Endothelial cell of umbilical vein (primary cell): ENCODE results near the gene KL. TPM values are rescaled to one million over a fixed set of nuclear protein-coding genes. Genes with fewer than 3 reads are reported as not detected.

Source experiments
- BruUV-seq: library from RNA; stranded (reverse); fragments of 400-500 nt; replicated peaks from 2 replicates; lab custom pipeline; 2021; lab: Mats Ljungman, UMichigan
- CTCF ChIA-PET: fragments of 300-600, 350-600 bp; sonication (Branson Sonifier 250); formaldehyde crosslinking; loops from one replicate; lab custom pipeline; 2021; ENCODE audit warnings: antibody characterized with exemption, inconsistent platforms; lab: Charles Lee
- POLR2A ChIA-PET: fragments of 300-600, 350-600 bp; sonication (Branson Sonifier 250); formaldehyde crosslinking; loops from one replicate; lab custom pipeline; 2021; ENCODE audit warnings: antibody characterized with exemption, inconsistent platforms; lab: Charles Lee
- DNase-seq: peaks from one replicate; pipeline ENCODE4 v3.0.0-alpha.2; 2011; ENCODE audit warnings: low read depth, low spot score
- FAIRE-seq: peaks from 2 replicates; lab custom pipeline; 2011; peaks lifted over from hg19 to GRCh38; lab: Jason Lieb, UNC
- H2AFZ ChIP-seq: 2 replicates; pipeline ENCODE4 v1.6.0; 2012; ENCODE audit warnings: low read depth, low read length, control low read depth, inconsistent platforms
- H3K27ac ChIP-seq: 2 replicates; pipeline ENCODE4 v1.5.1; 2011; ENCODE audit warnings: low read depth, mild to moderate bottlenecking, control low read depth, low read length, moderate library complexity; ENCODE audit not compliant: insufficient read depth
- H3K27me3 ChIP-seq, 2 experiments: 2 replicates each; pipeline versions ENCODE4 v1.6.0 to v1.6.1; 2011; ENCODE audit warnings: low read length in 2 of 2, mixed read lengths in 1 of 2; ENCODE audit not compliant: control insufficient read depth in 2 of 2, insufficient read depth in 2 of 2
- H3K36me3 ChIP-seq, 2 experiments: 2 replicates in 1 of 2; 3 replicates in 1 of 2; pipeline ENCODE4 v1.5.1; 2011; ENCODE audit warnings: low read length in 2 of 2, mild to moderate bottlenecking in 1 of 2, moderate library complexity in 1 of 2; ENCODE audit not compliant: control insufficient read depth in 2 of 2, insufficient read depth in 2 of 2; ENCODE audit errors: extremely low read depth in 1 of 2
- H3K4me1 ChIP-seq: 3 replicates; pipeline ENCODE4 v1.5.1; 2011; ENCODE audit warnings: mild to moderate bottlenecking, low read length; ENCODE audit not compliant: control insufficient read depth, insufficient read depth; ENCODE audit errors: extremely low read depth
- H3K4me2 ChIP-seq: 2 replicates; pipeline ENCODE4 v1.6.1; 2011; ENCODE audit warnings: low read length, control low read depth, mixed read lengths; ENCODE audit not compliant: insufficient read depth
- H3K4me3 ChIP-seq, 3 experiments: fragments of 200-600 bp in 1 of 3; sonication (generic), shearing (Covaris generic) in 1 of 3; replicated peaks in 1 of 3; 2 replicates each; pipeline ENCODE4 v1.5.1; 2011 to 2016; ENCODE audit warnings: control low read depth in 3 of 3, low read length in 3 of 3, mild to moderate bottlenecking in 2 of 3, inconsistent platforms in 1 of 3, low read depth in 1 of 3, moderate library complexity in 1 of 3; ENCODE audit not compliant: insufficient read depth in 1 of 3
- H3K79me2 ChIP-seq: 2 replicates; pipeline ENCODE4 v1.6.0; 2012; ENCODE audit warnings: low read length, inconsistent platforms; ENCODE audit not compliant: control insufficient read depth, insufficient read depth
- H3K9ac ChIP-seq: replicated peaks from 2 replicates; pipeline ENCODE3; 2011; ENCODE audit warnings: low read length, control low read depth; ENCODE audit not compliant: insufficient read depth; ENCODE audit errors: extremely low read depth
- H3K9me1 ChIP-seq: replicated peaks from 3 replicates; pipeline ENCODE4 v1.6.0; 2011; ENCODE audit warnings: mild to moderate bottlenecking, low read length; ENCODE audit not compliant: control insufficient read depth, insufficient read depth; ENCODE audit errors: extremely low read depth
- H3K9me3 ChIP-seq: replicated peaks from 2 replicates; pipeline ENCODE4 v1.5.1; 2012; ENCODE audit warnings: low read length, inconsistent platforms; ENCODE audit not compliant: control insufficient read depth, insufficient read depth
- H4K20me1 ChIP-seq: replicated peaks from 2 replicates; pipeline ENCODE3; 2011; ENCODE audit warnings: mild to moderate bottlenecking, low read length; ENCODE audit not compliant: control insufficient read depth, insufficient read depth; ENCODE audit errors: extremely low read depth
- EZH2 ChIP-seq: IDR thresholded peaks from 2 replicates; pipeline ENCODE4 v1.6.1; 2012; ENCODE audit warnings: borderline replicate concordance, low read depth, mild to moderate bottlenecking, moderate library complexity, low read length, inconsistent platforms; ENCODE audit not compliant: severe bottlenecking
- FOS ChIP-seq: IDR thresholded peaks from 2 replicates; pipeline ENCODE4 v1.6.1; 2011; ENCODE audit warnings: mild to moderate bottlenecking, low read length, moderate library complexity, borderline replicate concordance; ENCODE audit not compliant: insufficient read depth
- GATA2 ChIP-seq: IDR thresholded peaks from 2 replicates; pipeline ENCODE4 v1.7.0; 2011; ENCODE audit warnings: low read depth, mild to moderate bottlenecking, moderate library complexity, mixed read lengths, low read length; ENCODE audit not compliant: insufficient read length, insufficient read depth
- JUN ChIP-seq: IDR thresholded peaks from 2 replicates; pipeline ENCODE4 v1.6.1; 2011; ENCODE audit warnings: borderline replicate concordance, low read depth; ENCODE audit not compliant: insufficient read length, insufficient read depth
- MYC ChIP-seq: IDR thresholded peaks from one replicate; pipeline ENCODE4 v1.6.1; 2011; ENCODE audit warnings: mild to moderate bottlenecking, low read depth, low read length
- POLR2A ChIP-seq: IDR thresholded peaks from 2 replicates; pipeline ENCODE4 v1.6.1; 2012; ENCODE audit warnings: low read depth, mild to moderate bottlenecking, control low read depth, low read length
- POLR2AphosphoS5 ChIP-seq: IDR thresholded peaks from 2 replicates; pipeline ENCODE4 v1.6.1; 2012; ENCODE audit warnings: low read depth, mild to moderate bottlenecking, control low read depth, low read length, moderate library complexity; ENCODE audit not compliant: insufficient read depth
- dilution Hi-C: fragments of 300-500 bp; cut with MboI; formaldehyde crosslinking; loops from one replicate; pipeline ENCODE4 v1.15.0; 2019; ENCODE audit warnings: low sequenced_read_pairs; ENCODE audit not compliant: extremely low pct_ligation_motif_present
- intact Hi-C: fragments of 100-400 bp; cut with micrococcal nuclease; formaldehyde crosslinking; loops from one replicate; pipeline ENCODE4 v1.10.0; 2022
- polyA plus RNA-seq, 4 experiments: library from polyadenylated mRNA; depleted of rRNA in 3 of 4; stranded (reverse) in 3 of 4; unstranded in 1 of 4; fragments of >200 nt; gene quantifications; 2 replicates each; pipeline versions ENCODE4 v1.2.1 to v1.2.3, GENCODE V29; 2011 to 2012; ENCODE audit warnings: missing spikeins in 1 of 4
- total RNA-seq: library from RNA; stranded (reverse); gene quantifications from 2 replicates; pipeline ENCODE4 v1.2.3, GENCODE V29; 2021
- TF ChIP-seq, protein P1 (sequence below), 2 donors: IDR thresholded peaks; 1 replicate in 1 of 2; 2 replicates in 1 of 2; pipeline ENCODE4 v1.5.1; 2011; ENCODE audit warnings: low read length in 2 of 2, mild to moderate bottlenecking in 2 of 2, moderate library complexity in 2 of 2, control low read depth in 1 of 2, inconsistent platforms in 1 of 2, low read depth in 1 of 2; ENCODE audit not compliant: insufficient read depth in 1 of 2; ENCODE audit errors: extremely low read depth in 1 of 2
- TF ChIP-seq, protein P2 (sequence below): IDR thresholded peaks from 2 replicates; pipeline ENCODE4 v1.6.1; 2011; ENCODE audit not compliant: insufficient read depth, insufficient read length

The KL gene
- total and polyA plus RNA-seq, 2 donors (not counting 3 experiments of a cell fraction or from before 2014, with no cell fraction given): 0.01 to 0.07 TPM

DNA sequence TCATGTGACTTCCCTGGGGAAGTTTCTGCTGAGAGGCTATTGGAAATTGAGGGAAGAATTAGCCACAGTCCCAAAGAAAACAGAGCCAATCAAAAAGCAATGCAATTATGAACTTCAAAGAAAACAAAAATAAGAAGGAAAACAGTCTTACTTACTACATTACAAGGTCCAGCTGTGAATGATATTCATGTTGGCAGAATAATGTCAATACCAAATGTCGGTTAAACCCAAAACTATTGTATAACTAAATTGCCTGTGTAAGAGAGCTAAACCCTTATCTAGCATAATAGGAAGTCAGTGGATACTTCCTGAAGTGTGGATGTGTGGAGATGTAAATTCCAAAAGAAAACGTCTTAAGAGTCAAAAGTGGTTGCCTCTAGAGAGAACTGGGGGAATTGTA is 12.4 kb downstream of the KL start:
- no peaks in the 10 kb centered on the region for H3K9me1 ChIP-seq

DNA sequence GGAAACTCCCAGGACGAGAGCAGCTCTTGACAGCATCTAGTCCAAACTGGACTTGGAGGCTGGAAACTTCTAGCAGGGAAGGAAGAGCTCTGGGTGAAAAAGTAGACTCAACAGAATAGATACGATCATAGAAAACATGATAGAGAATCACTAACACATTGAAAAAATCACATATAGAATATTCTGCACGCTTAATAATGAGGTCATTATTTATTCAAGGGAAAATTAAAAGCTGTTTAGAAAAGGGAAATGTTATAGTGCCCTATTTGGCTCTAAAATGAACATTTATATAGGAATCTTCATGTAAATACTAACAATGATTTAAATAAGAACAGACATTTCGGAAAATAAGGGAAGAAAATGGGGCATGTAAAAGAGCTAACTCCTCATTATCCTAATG is 15.1 kb downstream of the KL start:
- intact Hi-C loops (no loop called here), dilution Hi-C loops (no loop called here)
- no peak overlapping the region for H2AFZ ChIP-seq
- TF ChIP-seq MYC (no peak), GATA2 (no peak), JUN (no peak), FOS (no peak), POLR2A (no peak), EZH2 (no peak), POLR2AphosphoS5 (no peak)
- TF ChIP-seq, protein P1, sequence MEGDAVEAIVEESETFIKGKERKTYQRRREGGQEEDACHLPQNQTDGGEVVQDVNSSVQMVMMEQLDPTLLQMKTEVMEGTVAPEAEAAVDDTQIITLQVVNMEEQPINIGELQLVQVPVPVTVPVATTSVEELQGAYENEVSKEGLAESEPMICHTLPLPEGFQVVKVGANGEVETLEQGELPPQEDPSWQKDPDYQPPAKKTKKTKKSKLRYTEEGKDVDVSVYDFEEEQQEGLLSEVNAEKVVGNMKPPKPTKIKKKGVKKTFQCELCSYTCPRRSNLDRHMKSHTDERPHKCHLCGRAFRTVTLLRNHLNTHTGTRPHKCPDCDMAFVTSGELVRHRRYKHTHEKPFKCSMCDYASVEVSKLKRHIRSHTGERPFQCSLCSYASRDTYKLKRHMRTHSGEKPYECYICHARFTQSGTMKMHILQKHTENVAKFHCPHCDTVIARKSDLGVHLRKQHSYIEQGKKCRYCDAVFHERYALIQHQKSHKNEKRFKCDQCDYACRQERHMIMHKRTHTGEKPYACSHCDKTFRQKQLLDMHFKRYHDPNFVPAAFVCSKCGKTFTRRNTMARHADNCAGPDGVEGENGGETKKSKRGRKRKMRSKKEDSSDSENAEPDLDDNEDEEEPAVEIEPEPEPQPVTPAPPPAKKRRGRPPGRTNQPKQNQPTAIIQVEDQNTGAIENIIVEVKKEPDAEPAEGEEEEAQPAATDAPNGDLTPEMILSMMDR (IDR thresholded peaks at IDR 0.05; ENCODE audit: extremely low read depth in 1 of 2, insufficient read depth in 1 of 2, low read depth in 1 of 2, low read length in 2 of 2): no peak
- TF ChIP-seq, protein P2, sequence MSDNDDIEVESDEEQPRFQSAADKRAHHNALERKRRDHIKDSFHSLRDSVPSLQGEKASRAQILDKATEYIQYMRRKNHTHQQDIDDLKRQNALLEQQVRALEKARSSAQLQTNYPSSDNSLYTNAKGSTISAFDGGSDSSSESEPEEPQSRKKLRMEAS: no peak
- H3K9ac ChIP-seq: no peak overlapping the region
- H3K36me3 ChIP-seq: no peaks in the 10 kb centered on the region
- CTCF ChIA-PET: interaction anchor here (1.0 to 3.1 kb wide), 4 partner anchors 9 to 54 kb away, joined by 3 to 13 read pairs (median 5); no protein-coding TSS in a partner anchor
- no peaks in the 10 kb centered on the region for H3K9me1 ChIP-seq
- no peaks in the 10 kb centered on the region for H4K20me1 ChIP-seq
- H3K4me2 ChIP-seq: no peak overlapping the region
- H3K9me3 ChIP-seq: no peaks in the 10 kb centered on the region
- H3K79me2 ChIP-seq: no peaks in the 10 kb centered on the region
- POLR2A ChIA-PET: no interaction called here
- H3K27me3 ChIP-seq: peaks cover 6 to 9% of the 10 kb centered on the region in 2 experiments
- FAIRE-seq (no peak), DNase-seq (no peak)
- no TSS peak for BruUV-seq
- no peak overlapping the region for H3K4me3 ChIP-seq
- H3K4me1 ChIP-seq: no peaks in the 10 kb centered on the region
- no peak overlapping the region for H3K27ac ChIP-seq

More for the DNA sequence above, 12.4 kb downstream of the KL start:
- Histone ChIP-seq H3K4me3 (no peak overlapping the region), H3K4me2 (no peak overlapping the region), H4K20me1 (no peaks in the 10 kb centered on the region), H3K4me1 (no peaks in the 10 kb centered on the region), H3K36me3 (no peaks in the 10 kb centered on the region), H3K9me3 (no peaks in the 10 kb centered on the region), H2AFZ (no peak overlapping the region), H3K27ac (no peak overlapping the region), H3K9ac (no peak overlapping the region), H3K79me2 (no peaks in the 10 kb centered on the region), H3K27me3 (peaks cover 19 to 26% of the 10 kb centered on the region in 2 experiments)
- no peak for FAIRE-seq
- no peak for TF ChIP-seq POLR2A
- dilution Hi-C loops: no loop called here
- no peak for DNase-seq
- CTCF ChIA-PET: no interaction called here
- POLR2A ChIA-PET: no interaction called here
- intact Hi-C loops: no loop called here
- no TSS peak for BruUV-seq
